CD4-positive, alpha-beta memory T cell (primary cell): ENCODE measurements around the gene MYLK3. TPM values are rescaled to one million over a fixed set of nuclear protein-coding genes. Genes with fewer than 3 reads are reported as not detected.

Experiments
- CTCF ChIA-PET: fragments of 350-600 bp; sonication (Branson Sonifier 250); formaldehyde crosslinking; loops from one replicate; lab custom pipeline; 2021; ENCODE audit warnings: inconsistent platforms; ENCODE audit not compliant: partially characterized antibody; lab: Charles Lee
- POLR2A ChIA-PET: fragments of 350-600 bp; sonication (Branson Sonifier 250); formaldehyde crosslinking; loops from one replicate; lab custom pipeline; 2021; ENCODE audit not compliant: partially characterized antibody; lab: Charles Lee
- DNase-seq, 5 donors: peaks; one replicate each; pipeline versions ENCODE4 v3.0.0 to v3.0.0-alpha.2; 2020 to 2022; ENCODE audit warnings: mixed read lengths in 1 of 5
- H3K27ac ChIP-seq: one replicate; pipeline ENCODE4 v1.7.0; 2013; ENCODE audit warnings: low read depth, low read length
- H3K27me3 ChIP-seq: 2 replicates; pipeline ENCODE4 v1.7.0; 2013; ENCODE audit warnings: mild to moderate bottlenecking, low read length, moderate library complexity; ENCODE audit not compliant: insufficient read depth
- H3K36me3 ChIP-seq: 2 replicates; pipeline ENCODE4 v1.7.0; 2013; ENCODE audit warnings: mild to moderate bottlenecking, low read length, moderate library complexity; ENCODE audit not compliant: insufficient read depth
- H3K4me1 ChIP-seq: 2 replicates; pipeline ENCODE4 v1.7.0; 2013; ENCODE audit warnings: mild to moderate bottlenecking, low read length, moderate library complexity; ENCODE audit not compliant: insufficient read depth
- H3K4me3 ChIP-seq, 2 donors: one replicate each; pipeline ENCODE4 v1.7.0; 2013; ENCODE audit warnings: low read length in 2 of 2, mild to moderate bottlenecking in 1 of 2
- H3K9me3 ChIP-seq, 2 donors: one replicate each; pipeline ENCODE4 v1.7.0; 2013; ENCODE audit warnings: low read length in 2 of 2, control low read depth in 1 of 2; ENCODE audit not compliant: control insufficient read depth in 1 of 2
- H3K27ac Mint-ChIP-seq, 7 donors: one replicate each; pipeline ENCODE4 v1.8.0; 2020 to 2021; ENCODE audit warnings: mixed read lengths in 7 of 7, mild to moderate bottlenecking in 6 of 7, inconsistent platforms in 3 of 7, moderate library complexity in 3 of 7
- H3K27me3 Mint-ChIP-seq, 2 donors: one replicate each; pipeline ENCODE4 v1.8.0; 2020 to 2021; ENCODE audit warnings: mixed read lengths in 2 of 2
- H3K36me3 Mint-ChIP-seq, 2 donors: one replicate each; pipeline ENCODE4 v1.8.0; 2020 to 2021; ENCODE audit warnings: mixed read lengths in 2 of 2, inconsistent platforms in 1 of 2, mild to moderate bottlenecking in 1 of 2
- H3K4me1 Mint-ChIP-seq, 4 donors: one replicate each; pipeline ENCODE4 v1.8.0; 2020 to 2021; ENCODE audit warnings: mixed read lengths in 4 of 4, mild to moderate bottlenecking in 1 of 4
- H3K4me3 Mint-ChIP-seq, 8 donors: one replicate each; pipeline ENCODE4 v1.8.0; 2020 to 2021; ENCODE audit warnings: mixed read lengths in 8 of 8, mild to moderate bottlenecking in 7 of 8, moderate library complexity in 6 of 8, inconsistent platforms in 3 of 8
- H3K9me3 Mint-ChIP-seq, 8 donors: one replicate each; pipeline ENCODE4 v1.8.0; 2020 to 2021; ENCODE audit warnings: mixed read lengths in 8 of 8, mild to moderate bottlenecking in 5 of 8, inconsistent platforms in 3 of 8, moderate library complexity in 1 of 8
- intact Hi-C: fragments of 100-400 bp; cut with micrococcal nuclease; formaldehyde crosslinking; loops from one replicate; pipeline ENCODE4 v1.15.1; 2023
- polyA plus RNA-seq, 2 donors: library from polyadenylated mRNA; unstranded; fragments of 300-500 nt; fragmentation: Illumina TruSeq; gene quantifications; one replicate each; pipeline ENCODE4 v1.2.3, GENCODE V29; 2021
- total RNA-seq, 2 experiments: library from RNA; stranded (reverse); gene quantifications; one replicate each; pipeline ENCODE4 v1.2.3, GENCODE V29; 2021

MYLK3 gene
- total and polyA plus RNA-seq, 4 experiments from 2014 or later: 0.32 TPM; not detected in 3

DNA sequence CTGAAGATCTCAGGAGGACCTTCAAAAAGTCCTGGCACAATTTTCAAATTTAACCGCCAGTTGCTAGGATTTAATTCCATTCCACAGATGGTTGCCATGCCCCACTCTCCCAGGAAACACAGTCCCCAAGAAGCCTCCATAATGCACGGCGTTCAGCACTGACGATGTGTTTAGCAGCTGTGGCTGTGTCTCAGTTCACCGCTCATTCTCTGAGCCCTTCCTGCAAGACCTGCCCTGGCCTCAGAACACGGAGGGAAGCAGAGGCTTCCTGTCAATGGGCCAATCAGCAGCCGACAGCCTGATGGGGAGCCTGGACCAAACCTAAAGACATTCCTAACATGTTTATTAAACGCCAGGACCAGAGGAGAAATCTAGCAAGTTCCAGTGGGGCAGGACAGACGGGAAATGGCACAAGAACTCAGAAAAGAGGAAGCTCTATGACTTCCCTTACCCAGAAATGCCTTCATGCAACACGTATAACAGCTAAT is 4.9 kb downstream of the MYLK3 start:
- POLR2A ChIA-PET: no interaction called here
- H3K36me3 Mint-ChIP-seq: no peaks in the 10 kb centered on the region
- H3K9me3 Mint-ChIP-seq: no peaks in the 10 kb centered on the region
- peaks cover 1 to 3% of the 10 kb centered on the region in 2 donors for H3K27me3 Mint-ChIP-seq
- DNase-seq: no peak
- no peaks in the 10 kb centered on the region for H3K36me3 ChIP-seq
- H3K4me1 Mint-ChIP-seq: peaks cover 1 to 6% (median 4%) of the 10 kb centered on the region in 4 donors
- peak overlapping the region in 1 of 2 donors; percentile 17 for H3K4me3 ChIP-seq
- no peak overlapping the region for H3K27ac ChIP-seq
- peak overlapping the region in 3 of 8 donors; percentile 26 to 42 (median 36) for H3K4me3 Mint-ChIP-seq
- intact Hi-C loops: no loop called here
- H3K27me3 ChIP-seq: peaks cover 4% of the 10 kb centered on the region
- H3K4me1 ChIP-seq: no peaks in the 10 kb centered on the region
- H3K9me3 ChIP-seq: no peaks in the 10 kb centered on the region
- CTCF ChIA-PET: no interaction called here
- H3K27ac Mint-ChIP-seq: peak overlapping the region in 1 of 7 donors; percentile 64

DNA sequence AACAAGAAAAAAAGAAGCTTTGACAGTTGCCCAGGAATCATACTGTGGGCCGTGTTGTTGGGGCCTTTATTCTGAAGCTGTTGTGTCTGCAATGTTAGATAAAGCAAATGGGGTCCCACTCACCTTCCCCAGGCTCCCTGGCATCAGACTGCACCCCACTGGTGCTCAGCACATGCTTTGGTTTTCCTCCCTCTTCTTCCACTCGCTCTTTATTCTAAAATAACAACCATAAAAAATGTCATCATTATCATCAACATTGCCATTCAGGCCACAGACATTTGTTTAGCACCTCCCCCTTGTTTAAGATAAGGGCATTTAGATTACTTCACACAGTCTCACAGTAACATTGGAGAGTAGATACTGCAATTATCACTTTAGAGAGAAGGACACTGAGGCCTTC is 8.2 kb downstream of the MYLK3 start:
- Histone ChIP-seq H3K36me3 (no peaks in the 10 kb centered on the region), H3K4me1 (no peaks in the 10 kb centered on the region), H3K27me3 (peaks cover 3% of the 10 kb centered on the region), H3K27ac (no peak overlapping the region), H3K9me3 (no peaks in the 10 kb centered on the region), H3K4me3 (no peak overlapping the region)
- DNase-seq: no peak
- CTCF ChIA-PET: no interaction called here
- peaks cover 0 to 1% of the 10 kb centered on the region in 2 donors for H3K27me3 Mint-ChIP-seq
- H3K4me3 Mint-ChIP-seq: no peak overlapping the region
- peak overlapping the region in 1 of 7 donors; percentile 6 for H3K27ac Mint-ChIP-seq
- POLR2A ChIA-PET: no interaction called here
- H3K36me3 Mint-ChIP-seq: no peaks in the 10 kb centered on the region
- H3K9me3 Mint-ChIP-seq: no peaks in the 10 kb centered on the region
- peaks cover 1 to 6% (median 4%) of the 10 kb centered on the region in 4 donors for H3K4me1 Mint-ChIP-seq
- intact Hi-C loops: no loop called here

DNA sequence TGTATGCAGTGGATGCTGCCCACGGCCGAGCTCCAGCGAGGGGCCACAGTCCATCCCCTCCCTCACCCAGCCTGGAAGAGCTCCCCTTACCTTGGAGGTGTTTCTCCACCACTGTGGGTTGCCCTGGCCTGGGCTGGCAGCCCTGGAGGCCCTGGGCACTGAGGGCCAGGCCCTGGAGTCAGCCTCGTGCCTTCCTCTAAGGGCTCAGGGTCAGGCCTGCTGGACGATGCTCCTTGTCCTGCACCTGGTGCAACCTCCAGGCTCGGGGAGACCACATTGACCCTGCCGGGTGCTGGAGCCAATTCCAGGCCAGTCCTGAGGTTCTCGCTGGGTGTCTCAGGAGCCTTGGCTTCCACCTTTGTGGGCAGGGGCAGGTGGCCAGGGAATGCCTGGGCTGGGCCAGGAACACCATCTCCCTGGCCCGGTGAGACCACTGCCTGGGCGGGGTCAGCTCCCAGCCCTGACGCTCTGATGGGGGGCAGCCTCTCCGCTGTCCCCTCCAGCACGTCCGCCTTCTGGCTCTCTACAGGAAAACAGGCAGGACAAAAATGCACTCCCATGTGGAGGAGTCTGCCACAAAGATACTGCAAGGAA is 10.4 kb downstream of the MYLK3 start:
- Histone ChIP-seq H3K4me3 (no peak overlapping the region), H3K27ac (no peak overlapping the region), H3K36me3 (no peaks in the 10 kb centered on the region), H3K27me3 (no peaks in the 10 kb centered on the region), H3K4me1 (no peaks in the 10 kb centered on the region), H3K9me3 (no peaks in the 10 kb centered on the region)
- H3K27ac Mint-ChIP-seq: peak overlapping the region in 1 of 7 donors; percentile 36
- H3K4me1 Mint-ChIP-seq: no peaks in the 10 kb centered on the region
- POLR2A ChIA-PET: no interaction called here
- H3K9me3 Mint-ChIP-seq: no peaks in the 10 kb centered on the region
- H3K27me3 Mint-ChIP-seq: no peaks in the 10 kb centered on the region
- H3K4me3 Mint-ChIP-seq: peak overlapping the region in 1 of 8 donors; percentile 26
- no peak for DNase-seq
- intact Hi-C loops: no loop called here
- CTCF ChIA-PET: no interaction called here
- H3K36me3 Mint-ChIP-seq: no peaks in the 10 kb centered on the region

DNA sequence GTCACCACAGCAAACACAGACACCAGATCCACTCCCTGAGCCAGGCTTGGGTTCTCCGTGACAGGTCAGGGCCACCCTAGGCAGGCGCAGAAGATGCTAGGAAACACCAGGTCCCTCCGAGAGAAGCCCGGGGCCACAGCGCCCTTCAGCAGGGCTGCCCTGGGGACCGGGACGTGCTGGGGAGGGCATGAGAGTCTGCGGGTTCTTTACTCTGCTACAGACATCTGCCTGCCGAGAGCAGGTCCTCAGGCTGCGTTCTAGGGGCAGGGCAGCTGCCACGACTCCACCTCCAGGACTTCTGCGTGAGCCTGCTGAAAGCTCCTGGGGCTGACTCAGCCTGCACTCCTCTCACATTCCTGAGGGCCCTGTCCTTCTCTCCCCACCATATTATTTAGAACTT is 11.4 kb downstream of the MYLK3 start:
- H3K36me3 ChIP-seq: no peaks in the 10 kb centered on the region
- DNase-seq: no peak
- intact Hi-C loops: no loop called here
- no peaks in the 10 kb centered on the region for H3K4me1 ChIP-seq
- H3K27ac ChIP-seq: no peak overlapping the region
- no peak overlapping the region for H3K4me3 ChIP-seq
- H3K9me3 ChIP-seq: no peaks in the 10 kb centered on the region
- H3K27me3 ChIP-seq: no peaks in the 10 kb centered on the region
- Mint-ChIP-seq H3K9me3 (no peaks in the 10 kb centered on the region), H3K4me1 (no peaks in the 10 kb centered on the region), H3K27ac (no peak overlapping the region), H3K27me3 (no peaks in the 10 kb centered on the region), H3K4me3 (no peak overlapping the region), H3K36me3 (no peaks in the 10 kb centered on the region)
- ChIA-PET CTCF (no interaction called here), POLR2A (no interaction called here)

DNA sequence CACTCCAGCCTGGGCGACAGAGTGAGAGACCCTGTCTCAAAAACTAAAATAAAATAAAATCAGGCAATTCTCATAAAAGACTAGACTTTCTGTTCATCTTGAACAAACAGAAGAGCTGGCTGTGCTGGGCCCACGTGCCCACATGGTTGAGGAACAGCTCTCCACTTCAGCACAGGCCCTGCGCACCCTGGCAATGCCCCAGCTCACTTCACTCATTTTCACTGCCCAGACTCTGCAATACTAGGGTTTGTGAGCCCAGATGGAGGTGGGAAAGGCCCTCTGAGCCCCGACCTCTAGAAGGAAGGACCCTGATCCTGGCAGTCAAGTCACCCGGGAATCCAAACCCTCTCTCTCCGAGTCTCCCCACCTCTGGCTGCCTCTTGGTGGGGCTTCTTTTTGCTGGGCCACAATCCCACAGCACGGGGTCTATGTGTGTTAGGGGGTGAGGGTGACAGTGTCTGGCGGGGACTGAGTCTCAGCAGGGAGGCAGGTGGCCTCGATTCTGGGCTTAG is 14.8 kb downstream of the MYLK3 start:
- intact Hi-C loops: no loop called here
- Mint-ChIP-seq H3K36me3 (no peaks in the 10 kb centered on the region), H3K4me3 (no peak overlapping the region), H3K27me3 (peaks cover 0 to 2% of the 10 kb centered on the region in 2 donors), H3K9me3 (peaks cover 0 to 1% (median 0%) of the 10 kb centered on the region in 8 donors), H3K27ac (no peak overlapping the region), H3K4me1 (no peaks in the 10 kb centered on the region)
- ChIA-PET CTCF (no interaction called here), POLR2A (no interaction called here)
- no peaks in the 10 kb centered on the region for H3K27me3 ChIP-seq
- H3K36me3 ChIP-seq: no peaks in the 10 kb centered on the region
- no peak overlapping the region for H3K27ac ChIP-seq
- no peak overlapping the region for H3K4me3 ChIP-seq
- H3K9me3 ChIP-seq: no peaks in the 10 kb centered on the region
- no peak for DNase-seq
- no peaks in the 10 kb centered on the region for H3K4me1 ChIP-seq

DNA sequence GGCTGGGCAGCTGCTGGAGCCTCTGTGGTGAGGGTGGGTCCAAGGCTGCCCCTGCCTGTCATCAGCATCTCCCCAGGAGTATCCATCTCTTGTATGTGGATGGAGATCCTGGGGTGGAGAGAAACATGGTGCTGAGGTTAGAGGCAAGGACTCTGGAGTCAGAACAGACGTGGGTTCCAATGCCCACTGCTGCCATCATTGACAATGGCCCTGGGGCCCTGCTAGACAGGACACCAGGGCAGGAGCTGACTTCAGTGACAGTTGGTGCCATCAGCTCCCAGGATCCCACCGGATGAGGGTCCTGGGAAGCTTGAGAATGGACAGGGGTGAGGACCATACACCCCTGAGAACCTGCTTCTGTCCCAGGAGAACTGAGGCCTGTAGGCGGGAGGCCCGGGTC is 15.6 kb downstream of the MYLK3 start:
- H3K4me1 ChIP-seq: no peaks in the 10 kb centered on the region
- no peak overlapping the region for H3K4me3 Mint-ChIP-seq
- ChIA-PET CTCF (no interaction called here), POLR2A (no interaction called here)
- intact Hi-C loops: no loop called here
- no peak overlapping the region for H3K27ac Mint-ChIP-seq
- no peaks in the 10 kb centered on the region for H3K4me1 Mint-ChIP-seq
- no peak for DNase-seq
- no peaks in the 10 kb centered on the region for H3K27me3 ChIP-seq
- no peaks in the 10 kb centered on the region for H3K36me3 Mint-ChIP-seq
- H3K36me3 ChIP-seq: no peaks in the 10 kb centered on the region
- no peak overlapping the region for H3K27ac ChIP-seq
- no peak overlapping the region for H3K4me3 ChIP-seq
- H3K9me3 ChIP-seq: no peaks in the 10 kb centered on the region
- H3K27me3 Mint-ChIP-seq: peaks cover 0 to 2% of the 10 kb centered on the region in 2 donors
- H3K9me3 Mint-ChIP-seq: peaks cover 0 to 1% (median 0%) of the 10 kb centered on the region in 8 donors

DNA sequence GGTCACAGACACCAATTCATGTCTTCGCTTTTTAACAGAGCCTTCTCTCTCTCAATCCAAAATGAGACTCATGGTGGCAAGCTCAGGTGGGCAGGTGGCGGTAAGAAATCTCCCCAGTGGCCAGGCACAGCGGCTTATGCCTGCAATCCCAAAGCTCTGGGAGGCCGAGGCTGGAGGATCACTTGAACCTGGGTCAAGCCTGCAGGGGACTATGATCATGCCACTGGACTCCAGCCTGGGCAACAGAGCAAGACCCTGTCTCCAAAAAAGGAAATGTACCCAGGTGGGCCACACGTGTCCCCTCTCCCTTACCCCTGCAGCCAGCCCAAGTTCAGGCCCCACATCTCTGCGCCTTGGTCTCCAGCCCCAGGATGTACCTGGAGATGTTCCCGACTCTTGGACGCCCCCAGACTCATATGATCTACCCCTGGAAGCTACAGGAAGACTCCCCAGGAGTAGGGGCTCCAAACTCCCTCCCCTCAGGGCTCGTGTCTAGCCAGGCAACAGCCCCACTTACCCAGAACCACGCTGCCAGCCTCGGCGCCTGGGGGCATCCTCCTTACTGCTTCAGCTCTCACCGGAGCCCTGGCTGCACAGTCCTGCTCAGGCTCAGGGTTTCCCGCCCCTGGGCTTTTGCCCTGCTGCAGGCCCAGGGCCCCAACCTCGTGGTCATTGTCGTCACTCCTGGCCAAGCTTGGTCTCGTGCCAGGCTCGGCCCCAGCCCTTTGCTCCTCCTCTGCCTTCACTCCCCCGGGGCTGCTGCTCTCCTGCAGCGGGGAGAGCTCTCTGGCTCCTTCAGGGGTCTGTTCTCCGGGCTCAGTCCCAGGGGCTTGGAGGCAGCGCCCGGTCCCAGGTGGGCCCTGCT is 16.2 kb downstream of the MYLK3 start:
- Histone ChIP-seq H3K27me3 (no peaks in the 10 kb centered on the region), H3K4me1 (no peaks in the 10 kb centered on the region), H3K4me3 (no peak overlapping the region), H3K27ac (no peak overlapping the region), H3K36me3 (no peaks in the 10 kb centered on the region), H3K9me3 (no peaks in the 10 kb centered on the region)
- DNase-seq: no peak
- ChIA-PET CTCF (no interaction called here), POLR2A (no interaction called here)
- intact Hi-C loops: no loop called here
- Mint-ChIP-seq H3K4me1 (no peaks in the 10 kb centered on the region), H3K9me3 (peaks cover 0 to 1% (median 0%) of the 10 kb centered on the region in 8 donors), H3K36me3 (no peaks in the 10 kb centered on the region), H3K27ac (no peak overlapping the region), H3K27me3 (peaks cover 0 to 2% of the 10 kb centered on the region in 2 donors), H3K4me3 (no peak overlapping the region)
